Activated CD8-positive, alpha-beta memory T cell treated with anti-CD3 and anti-CD28 coated beads, Interleukin-2, amount 10 ng/mL, durations not matched to agents 7 days and 5 days (primary cell): ENCODE data around the gene FILIP1L. TPM values are rescaled to one million over a fixed set of nuclear protein-coding genes. Genes with fewer than 3 reads are reported as not detected.
A peak's percentile ranks its signal among the peaks of the same experiment; 100 is the strongest.
"Not testable (repeated sequence)": the region's sequence is repeated elsewhere in the genome, so short reads cannot be mapped to it uniquely, and the experiment has no call there.

Source experiments
- ATAC-seq: fragments of 150-1000 bp; cut with Tn5 transposase; one replicate; pipeline ENCODE4 v1.10.0; 2021; ENCODE audit warnings: moderate library complexity
- CTCF ChIA-PET: fragments of 350-600 bp; sonication (Branson Sonifier 250); formaldehyde crosslinking; loops from one replicate; lab custom pipeline; 2021; ENCODE audit warnings: antibody characterized with exemption; lab: Charles Lee
- DNase-seq: peaks from one replicate; pipeline ENCODE4 v3.0.0-alpha.2; 2020
- H3K27ac Mint-ChIP-seq: one replicate; pipeline ENCODE4 v1.8.0; 2021; ENCODE audit warnings: mild to moderate bottlenecking, mixed read lengths
- H3K27me3 Mint-ChIP-seq: one replicate; pipeline ENCODE4 v1.8.0; 2021; ENCODE audit warnings: mixed read lengths
- H3K36me3 Mint-ChIP-seq: one replicate; pipeline ENCODE4 v1.8.0; 2021; ENCODE audit warnings: mild to moderate bottlenecking, mixed read lengths
- H3K4me1 Mint-ChIP-seq: one replicate; pipeline ENCODE4 v1.8.0; 2021; ENCODE audit warnings: mixed read lengths
- H3K4me3 Mint-ChIP-seq: one replicate; pipeline ENCODE4 v1.8.0; 2021; ENCODE audit warnings: mild to moderate bottlenecking, moderate library complexity, mixed read lengths
- H3K9me3 Mint-ChIP-seq: one replicate; pipeline ENCODE4 v1.8.0; 2022; ENCODE audit warnings: low read depth, mixed read lengths
- total RNA-seq, 2 experiments: library from RNA; stranded (reverse); gene quantifications; one replicate each; pipeline ENCODE4 v1.2.3, GENCODE V29; 2021

FILIP1L gene
- total RNA-seq, 2 experiments from 2014 or later = 2.4 to 15.5 TPM

- CTCF ChIA-PET = interaction anchor here (1.1 to 2.9 kb wide), 5 partner anchors 11 to 31 kb away, joined by 3 to 8 read pairs (median 5); no protein-coding TSS in a partner anchor
- H3K36me3 Mint-ChIP-seq = peaks cover 32% of the 10 kb centered on the region
Observed at GRCh38 chr3:100103558-100104441, 10.5 kb downstream of the FILIP1L start.

GRCh38 chr3:100102757-100103156 is 11.5 kb downstream of the FILIP1L start:
- CTCF ChIA-PET = interaction anchor here (1.9 to 2.9 kb wide), 2 partner anchors 10 to 12 kb away, joined by 5 to 8 read pairs; no protein-coding TSS in a partner anchor
- no peak overlapping the region for H3K4me3 Mint-ChIP-seq
- H3K9me3 Mint-ChIP-seq = no peaks in the 10 kb centered on the region
- peaks cover 28% of the 10 kb centered on the region for H3K36me3 Mint-ChIP-seq
- peaks cover 57% of the 10 kb centered on the region for H3K4me1 Mint-ChIP-seq
- no peaks in the 10 kb centered on the region for H3K27me3 Mint-ChIP-seq
- ATAC-seq (no peak), DNase-seq (no peak)
- H3K27ac Mint-ChIP-seq = peak overlapping the region; percentile 41

More at GRCh38 chr3:100103558-100104441, 10.5 kb downstream of the FILIP1L start:
- no peaks in the 10 kb centered on the region for H3K27me3 Mint-ChIP-seq
- ATAC-seq = peak; percentile 57
- H3K4me3 Mint-ChIP-seq = no peak overlapping the region
- no peaks in the 10 kb centered on the region for H3K9me3 Mint-ChIP-seq
- peaks cover 64% of the 10 kb centered on the region for H3K4me1 Mint-ChIP-seq
- peak; percentile 73 for DNase-seq
- peak overlapping the region; percentile 84 for H3K27ac Mint-ChIP-seq

GRCh38 chr3:100100425-100100824 is 13.9 kb downstream of the FILIP1L start:
- Mint-ChIP-seq H3K27me3 (no peaks in the 10 kb centered on the region), H3K4me3 (no peak overlapping the region), H3K27ac (no peak overlapping the region), H3K36me3 (peaks cover 29% of the 10 kb centered on the region), H3K9me3 (no peaks in the 10 kb centered on the region), H3K4me1 (peaks cover 54% of the 10 kb centered on the region)
- CTCF ChIA-PET = interaction anchor here (0.7 kb wide), 1 partner anchor 12 kb away, joined by 3 read pairs; no protein-coding TSS in a partner anchor
- ATAC-seq (no peak), DNase-seq (no peak)

DNA sequence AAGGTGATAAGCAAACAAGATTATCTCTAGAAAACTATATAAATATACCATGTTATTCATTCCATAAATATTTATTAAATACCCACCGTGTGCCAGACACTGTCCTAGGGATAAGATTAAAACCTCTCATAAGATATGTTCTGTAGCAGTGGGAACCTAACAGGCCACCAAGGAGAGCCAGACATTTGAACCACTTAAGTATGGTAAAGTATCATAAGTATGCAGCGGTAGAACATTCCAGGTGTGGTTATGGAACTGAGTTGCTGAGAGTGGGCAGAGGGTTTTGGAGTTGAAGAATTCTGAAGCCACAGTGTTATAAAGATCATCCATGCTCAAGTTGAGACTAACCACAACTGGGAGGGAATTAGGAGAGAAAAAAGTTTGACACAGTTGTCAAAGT is 14.7 kb downstream of the FILIP1L start:
- Mint-ChIP-seq H3K27ac (no peak overlapping the region), H3K9me3 (no peaks in the 10 kb centered on the region), H3K27me3 (no peaks in the 10 kb centered on the region), H3K4me1 (peaks cover 48% of the 10 kb centered on the region), H3K4me3 (no peak overlapping the region), H3K36me3 (peaks cover 28% of the 10 kb centered on the region)
- ATAC-seq (no peak), DNase-seq (no peak)
- CTCF ChIA-PET = interaction anchor here (0.7 to 1.5 kb wide), 2 partner anchors 11 to 45 kb away, joined by 3 to 4 read pairs; no protein-coding TSS in a partner anchor

DNA sequence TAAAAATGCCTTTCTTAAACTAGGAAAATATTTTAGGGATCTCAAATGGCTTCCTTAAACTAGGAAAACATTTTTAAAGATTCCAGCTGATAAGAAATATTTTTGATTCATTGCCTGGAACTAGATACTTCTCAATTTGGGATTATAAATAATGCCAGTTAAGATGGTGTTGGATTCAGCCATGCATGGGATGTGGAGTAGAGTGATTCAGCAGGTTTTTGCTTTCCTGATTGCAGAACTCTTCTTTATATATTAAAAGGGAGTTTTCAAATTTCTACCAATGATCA is 15.6 kb downstream of the FILIP1L start:
- Mint-ChIP-seq H3K27ac (no peak overlapping the region), H3K9me3 (no peaks in the 10 kb centered on the region), H3K4me1 (peaks cover 40% of the 10 kb centered on the region), H3K27me3 (no peaks in the 10 kb centered on the region), H3K36me3 (peaks cover 31% of the 10 kb centered on the region), H3K4me3 (no peak overlapping the region)
- no peak for ATAC-seq
- CTCF ChIA-PET = interaction anchor here (0.7 to 1.6 kb wide), 3 partner anchors 10 to 46 kb away, joined by 3 to 6 read pairs (median 4); no protein-coding TSS in a partner anchor
- no peak for DNase-seq

- Mint-ChIP-seq H3K27ac (no peak overlapping the region), H3K36me3 (peaks cover 30% of the 10 kb centered on the region), H3K27me3 (no peaks in the 10 kb centered on the region), H3K4me1 (peaks cover 38% of the 10 kb centered on the region), H3K9me3 (no peaks in the 10 kb centered on the region), H3K4me3 (no peak overlapping the region)
- ATAC-seq = no peak
- CTCF ChIA-PET = interaction anchor here (1.5 to 1.6 kb wide), 2 partner anchors 29 to 46 kb away, joined by 3 to 6 read pairs; no protein-coding TSS in a partner anchor
- DNase-seq = no peak
Observed at GRCh38 chr3:100097919-100098783, 16.1 kb downstream of the FILIP1L start.

DNA sequence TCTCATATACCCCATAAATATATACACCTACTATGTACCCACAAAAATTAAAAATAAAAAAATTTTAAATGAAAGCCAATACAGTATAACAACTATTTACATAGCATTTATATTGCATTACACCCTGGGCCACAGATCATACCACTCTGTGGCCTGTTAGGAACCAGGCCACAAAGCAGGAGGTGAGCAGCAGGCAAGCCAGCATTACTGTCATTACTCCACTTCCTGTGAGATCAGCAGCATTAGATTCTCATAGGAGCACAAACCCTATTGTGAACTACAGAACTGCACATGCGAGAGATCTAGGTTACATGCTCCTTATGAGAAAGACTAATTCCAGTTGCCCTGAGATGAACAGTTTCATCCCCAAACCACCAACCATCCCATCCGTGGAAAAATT is 17.4 kb downstream of the FILIP1L start:
- CTCF ChIA-PET = no interaction called here
- no peaks in the 10 kb centered on the region for H3K9me3 Mint-ChIP-seq
- H3K36me3 Mint-ChIP-seq = peaks cover 28% of the 10 kb centered on the region
- DNase-seq (peak; percentile 76), ATAC-seq (peak; percentile 91)
- peak overlapping the region; percentile 52 for H3K27ac Mint-ChIP-seq
- H3K27me3 Mint-ChIP-seq = no peaks in the 10 kb centered on the region
- peaks cover 33% of the 10 kb centered on the region for H3K4me1 Mint-ChIP-seq
- H3K4me3 Mint-ChIP-seq = no peak overlapping the region

DNA sequence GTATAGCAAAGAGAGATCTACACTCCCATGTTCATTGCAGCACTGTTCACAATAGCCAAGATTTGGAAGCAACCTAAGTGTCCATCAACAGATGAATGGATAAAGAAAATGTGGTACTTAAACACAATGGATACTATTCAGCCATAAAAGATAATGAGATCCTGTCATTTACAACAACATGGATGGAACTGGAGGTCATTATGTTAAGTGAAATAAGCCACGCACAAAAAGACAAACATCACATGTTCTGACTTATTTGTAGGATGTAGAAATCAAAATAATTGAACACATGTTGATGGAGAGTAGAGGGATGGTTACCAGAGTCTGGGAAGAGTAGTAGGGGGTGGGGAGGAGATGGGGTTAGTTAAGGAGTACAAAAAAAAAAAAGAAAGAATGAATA is 18.0 kb downstream of the FILIP1L start:
- H3K9me3 Mint-ChIP-seq, ATAC-seq, DNase-seq, H3K27me3 Mint-ChIP-seq, H3K4me3 Mint-ChIP-seq, H3K27ac Mint-ChIP-seq: not testable (repeated sequence)
- CTCF ChIA-PET = interaction anchor here (1.0 kb wide), 1 partner anchor 24 kb away, joined by 3 read pairs; no protein-coding TSS in a partner anchor
- H3K4me1 Mint-ChIP-seq = peaks cover 36% of the 10 kb centered on the region
- peaks cover 26% of the 10 kb centered on the region for H3K36me3 Mint-ChIP-seq

DNA sequence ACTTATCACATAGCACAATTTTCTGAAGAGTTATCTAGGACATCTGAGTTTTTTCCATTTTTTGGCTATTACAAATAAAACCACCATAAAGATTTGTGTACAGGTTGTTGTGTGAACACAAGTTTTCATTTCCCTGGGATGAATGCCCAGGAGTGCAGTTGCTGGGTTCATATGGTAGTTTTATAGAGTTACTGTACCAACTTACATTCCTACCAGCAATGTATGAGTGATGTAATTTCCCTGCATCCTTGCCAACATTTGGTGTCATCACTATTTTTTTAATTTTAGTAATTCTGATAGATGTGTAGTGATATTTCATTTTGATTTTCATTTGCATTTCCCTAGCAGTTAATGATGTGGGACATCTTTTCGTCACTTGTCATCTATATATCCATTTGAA is 20.5 kb downstream of the FILIP1L start:
- no peak for DNase-seq
- H3K4me3 Mint-ChIP-seq = no peak overlapping the region
- H3K4me1 Mint-ChIP-seq = peaks cover 48% of the 10 kb centered on the region

DNA sequence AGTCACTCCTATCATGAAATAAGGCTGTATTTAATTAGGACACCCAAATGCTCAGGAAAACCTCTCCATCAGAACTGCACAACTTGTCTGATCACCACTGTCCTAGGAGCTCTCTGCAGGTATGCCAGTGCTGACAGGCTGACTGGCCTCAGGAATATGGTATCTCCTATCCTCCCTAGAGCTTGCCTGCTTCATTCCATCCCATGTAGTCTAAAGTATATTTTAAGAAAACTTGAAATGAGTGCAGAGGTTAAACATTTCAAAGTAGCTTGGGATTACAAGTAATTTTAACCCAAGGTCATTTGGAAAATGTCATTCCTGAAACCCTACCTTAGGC is 23.7 kb downstream of the FILIP1L start:
- ATAC-seq (peak; percentile 25), DNase-seq (no peak)
- Mint-ChIP-seq H3K4me3 (no peak overlapping the region), H3K4me1 (peaks cover 51% of the 10 kb centered on the region), H3K36me3 (peaks cover 31% of the 10 kb centered on the region), H3K27me3 (peaks cover 10% of the 10 kb centered on the region), H3K27ac (peak overlapping the region; percentile 9), H3K9me3 (no peaks in the 10 kb centered on the region)
- CTCF ChIA-PET = interaction anchor here (0.7 to 6.0 kb wide), 11 partner anchors 10 to 247 kb away, joined by 3 to 59 read pairs (median 4); no protein-coding TSS in a partner anchor

More for the DNA sequence above, 20.5 kb downstream of the FILIP1L start:
- Mint-ChIP-seq H3K9me3 (no peaks in the 10 kb centered on the region), H3K27ac (no peak overlapping the region), H3K27me3 (peaks cover under 1% of the 10 kb centered on the region), H3K36me3 (peaks cover 25% of the 10 kb centered on the region)
- no peak for ATAC-seq
- CTCF ChIA-PET = no interaction called here

DNA sequence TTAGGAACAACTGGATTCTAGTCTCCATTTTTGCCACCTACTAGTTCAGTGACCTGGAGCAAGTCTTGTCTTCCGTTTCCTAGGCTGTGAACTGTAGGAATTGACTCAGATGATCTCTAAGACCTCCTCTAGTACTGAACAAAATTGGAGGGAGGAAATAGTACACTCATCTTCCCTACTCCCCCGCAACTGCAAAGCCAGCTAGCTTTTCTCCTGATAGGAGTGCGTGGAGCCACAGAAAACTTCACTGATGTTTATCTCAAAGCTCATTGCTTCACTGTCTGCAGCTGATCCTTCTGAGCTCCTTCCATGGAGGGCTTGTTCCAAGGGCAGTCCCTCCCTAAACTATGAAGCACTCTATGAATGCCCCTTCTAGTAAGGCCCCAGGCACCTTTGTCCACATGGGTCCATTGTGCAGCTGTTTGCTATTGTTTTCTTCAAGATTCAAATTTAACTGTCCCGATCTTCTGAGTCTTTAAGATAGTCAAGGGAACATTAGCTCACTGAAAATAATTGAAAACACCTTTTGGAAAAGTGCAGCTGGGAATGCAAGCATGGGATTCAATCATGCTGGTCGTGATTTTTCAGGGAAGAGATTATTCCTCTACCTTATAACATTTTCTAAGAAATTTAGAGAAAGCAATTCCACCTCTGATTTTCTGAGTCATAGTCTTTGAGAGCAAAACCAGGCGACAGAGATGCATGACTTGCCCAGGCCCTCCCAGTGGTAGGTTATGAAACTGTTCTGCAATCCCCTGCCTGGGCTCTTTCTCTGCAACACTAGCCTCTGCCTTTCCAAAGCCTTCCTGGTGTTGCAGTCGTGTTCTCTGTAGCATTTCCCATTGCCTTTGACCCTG is 24.3 kb downstream of the FILIP1L start:
- no peak overlapping the region for H3K4me3 Mint-ChIP-seq
- peaks cover 52% of the 10 kb centered on the region for H3K4me1 Mint-ChIP-seq
- no peaks in the 10 kb centered on the region for H3K9me3 Mint-ChIP-seq
- CTCF ChIA-PET = interaction anchor here (0.7 to 6.0 kb wide), 12 partner anchors 10 to 258 kb away, joined by 3 to 59 read pairs (median 5); no protein-coding TSS in a partner anchor
- peak overlapping the region; percentile 47 for H3K27ac Mint-ChIP-seq
- DNase-seq (peak; percentile 65), ATAC-seq (peak; percentile 87)
- peaks cover 10% of the 10 kb centered on the region for H3K27me3 Mint-ChIP-seq
- H3K36me3 Mint-ChIP-seq = peaks cover 31% of the 10 kb centered on the region

- Mint-ChIP-seq H3K27me3 (peaks cover 10% of the 10 kb centered on the region), H3K4me1 (peaks cover 52% of the 10 kb centered on the region), H3K27ac (peak overlapping the region; percentile 30), H3K36me3 (peaks cover 25% of the 10 kb centered on the region), H3K4me3 (no peak overlapping the region), H3K9me3 (no peaks in the 10 kb centered on the region)
- DNase-seq (no peak), ATAC-seq (no peak)
- CTCF ChIA-PET = interaction anchor here (0.8 to 6.0 kb wide), 11 partner anchors 10 to 257 kb away, joined by 3 to 59 read pairs (median 4); no protein-coding TSS in a partner anchor
Observed at GRCh38 chr3:100088735-100089368, 25.4 kb downstream of the FILIP1L start.
